Aorta (tissue), 5 donors: ENCODE data around the gene SLITRK6. TPM values are rescaled to one million over a fixed set of nuclear protein-coding genes. Genes with fewer than 3 reads are reported as not detected.

Experiments
- ATAC-seq: fragments of 200-7000 bp; cut with Tn5 transposase; one replicate; pipeline ENCODE4 v1.9.1; 2022; ENCODE audit warnings: moderate library complexity; ENCODE audit not compliant: low FRiP score
- DNase-seq, 2 donors: peaks; one replicate each; pipeline ENCODE4 v3.0.0-alpha.2; 2020
- H3K27ac ChIP-seq, 2 donors: one replicate each; pipeline ENCODE4 v1.5.1; 2013; ENCODE audit warnings: low read length in 2 of 2, mild to moderate bottlenecking in 2 of 2, moderate library complexity in 2 of 2, control low read depth in 1 of 2, inconsistent platforms in 1 of 2, low read depth in 1 of 2
- H3K27me3 ChIP-seq, 2 donors: one replicate each; pipeline ENCODE4 v1.6.1; 2013; ENCODE audit warnings: control low read depth in 1 of 2, low read length in 1 of 2, mild to moderate bottlenecking in 1 of 2, moderate library complexity in 1 of 2; ENCODE audit not compliant: insufficient read depth in 2 of 2, control insufficient read depth in 1 of 2
- H3K36me3 ChIP-seq, 2 donors: one replicate each; pipeline ENCODE4 v1.6.1; 2013; ENCODE audit warnings: control low read depth in 1 of 2, low read length in 1 of 2, mild to moderate bottlenecking in 1 of 2; ENCODE audit not compliant: insufficient read depth in 2 of 2, control insufficient read depth in 1 of 2
- H3K4me1 ChIP-seq, 2 donors: one replicate each; pipeline ENCODE4 v1.6.1; 2013; ENCODE audit warnings: low read length in 2 of 2, control low read depth in 1 of 2, mild to moderate bottlenecking in 1 of 2, moderate library complexity in 1 of 2; ENCODE audit not compliant: insufficient read depth in 2 of 2, control insufficient read depth in 1 of 2
- H3K4me3 ChIP-seq, 2 donors: one replicate each; pipeline ENCODE4 v1.5.1; 2013; ENCODE audit warnings: low read length in 2 of 2, control low read depth in 1 of 2, mild to moderate bottlenecking in 1 of 2
- H3K9me3 ChIP-seq: one replicate; pipeline ENCODE4 v1.6.1; 2013; ENCODE audit warnings: mild to moderate bottlenecking, low read length; ENCODE audit not compliant: control insufficient read depth
- WGBS, 2 donors: extraction: QIAGEN DNeasy Blood & Tissue Kit; methylation state at CpG; one replicate each; pipeline ENCODE4 v1.1.7; 2013; 5-methylcytosine and 5-hydroxymethylcytosine counted together
- intact Hi-C, 2 donors: fragments of 100-400 bp; cut with DNase I; formaldehyde crosslinking; loops; one replicate each; pipeline versions ENCODE4 v1.14.2 to v1.15.0; 2022
- long read RNA-seq, 2 donors: library from polyadenylated mRNA; unstranded; transcript quantifications; one replicate each; pipeline ENCODE4 v2.0.0, GENCODE V29; 2020 to 2021
- polyA plus RNA-seq, 2 donors: library from polyadenylated mRNA; stranded (reverse); fragments of 200-250 nt; gene quantifications; one replicate each; pipeline ENCODE4 v1.2.3, GENCODE V29; 2013
- total RNA-seq, 2 donors: library from RNA; stranded (reverse); fragmentation: NEBNext Ultra II Directional; extraction: Animal tissue kit (Norgen Biotek cat#: 25700); gene quantifications; one replicate each; pipeline ENCODE4 v1.2.1, GENCODE V29; 2021
- donor health status: healthy with polysubstance abuse.
- donor health status: Bipolar disorder and iron deficiency.
- donor health status: DM: no; HTN: no; CAD: no.
- donor health status: DM: no; HTN: no; CAD: no.
- donor health status: DM: yes; HTN: yes; CAD: no.

Gene SLITRK6, protein sequence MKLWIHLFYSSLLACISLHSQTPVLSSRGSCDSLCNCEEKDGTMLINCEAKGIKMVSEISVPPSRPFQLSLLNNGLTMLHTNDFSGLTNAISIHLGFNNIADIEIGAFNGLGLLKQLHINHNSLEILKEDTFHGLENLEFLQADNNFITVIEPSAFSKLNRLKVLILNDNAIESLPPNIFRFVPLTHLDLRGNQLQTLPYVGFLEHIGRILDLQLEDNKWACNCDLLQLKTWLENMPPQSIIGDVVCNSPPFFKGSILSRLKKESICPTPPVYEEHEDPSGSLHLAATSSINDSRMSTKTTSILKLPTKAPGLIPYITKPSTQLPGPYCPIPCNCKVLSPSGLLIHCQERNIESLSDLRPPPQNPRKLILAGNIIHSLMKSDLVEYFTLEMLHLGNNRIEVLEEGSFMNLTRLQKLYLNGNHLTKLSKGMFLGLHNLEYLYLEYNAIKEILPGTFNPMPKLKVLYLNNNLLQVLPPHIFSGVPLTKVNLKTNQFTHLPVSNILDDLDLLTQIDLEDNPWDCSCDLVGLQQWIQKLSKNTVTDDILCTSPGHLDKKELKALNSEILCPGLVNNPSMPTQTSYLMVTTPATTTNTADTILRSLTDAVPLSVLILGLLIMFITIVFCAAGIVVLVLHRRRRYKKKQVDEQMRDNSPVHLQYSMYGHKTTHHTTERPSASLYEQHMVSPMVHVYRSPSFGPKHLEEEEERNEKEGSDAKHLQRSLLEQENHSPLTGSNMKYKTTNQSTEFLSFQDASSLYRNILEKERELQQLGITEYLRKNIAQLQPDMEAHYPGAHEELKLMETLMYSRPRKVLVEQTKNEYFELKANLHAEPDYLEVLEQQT
- total RNA-seq (1 to 10 TPM in 1 of 2 donors, not detected in 1; 1.5 TPM), polyA plus RNA-seq (not detected)
- long read RNA-seq, donor 1 = 0 reads
- long read RNA-seq, donor 2 = 0 reads

DNA sequence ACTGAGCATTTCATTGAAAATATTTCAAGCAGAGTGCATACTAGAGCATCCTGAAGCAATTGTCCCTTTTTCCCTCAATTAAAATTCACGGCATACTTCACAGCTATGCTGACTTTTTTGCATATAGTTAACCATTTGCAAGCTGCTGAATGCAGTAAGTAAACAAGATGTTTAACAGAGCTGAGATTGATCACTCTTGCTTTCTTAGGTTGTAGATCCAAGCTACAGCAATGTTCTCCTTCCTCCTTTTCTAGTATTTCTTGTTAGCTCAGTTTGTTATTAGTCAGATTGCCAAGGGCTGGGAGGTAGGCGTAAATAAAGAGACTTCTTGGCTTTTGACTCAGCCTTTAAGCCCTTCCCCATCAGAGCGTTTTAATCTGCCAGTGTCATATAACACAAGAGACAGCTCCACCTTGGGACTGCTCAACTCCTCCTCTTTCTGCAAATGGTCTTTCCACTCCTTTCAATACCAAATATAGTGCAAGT lies at the start of gene SLITRK6:
TSS of gene SLITRK6 (minus strand) at position 323 of the 486 bp plus-strand sequence. CDS start 2,911 bp downstream, outside the sequence.
- intact Hi-C loops = no loop called here
- Histone ChIP-seq H3K36me3 (no peaks in the 10 kb centered on the region), H3K4me3 (no peak within 1 kb of the TSS), H3K27me3 (no peaks in the 10 kb centered on the region), H3K4me1 (no peaks in the 10 kb centered on the region), H3K27ac (no peak within 1 kb of the TSS), H3K9me3 (no peaks in the 10 kb centered on the region)
- WGBS, 2 donors = 8 to 9% methylated on average over 3 of the region's 3 CpGs
- ATAC-seq (no peak), DNase-seq (no peak)

DNA sequence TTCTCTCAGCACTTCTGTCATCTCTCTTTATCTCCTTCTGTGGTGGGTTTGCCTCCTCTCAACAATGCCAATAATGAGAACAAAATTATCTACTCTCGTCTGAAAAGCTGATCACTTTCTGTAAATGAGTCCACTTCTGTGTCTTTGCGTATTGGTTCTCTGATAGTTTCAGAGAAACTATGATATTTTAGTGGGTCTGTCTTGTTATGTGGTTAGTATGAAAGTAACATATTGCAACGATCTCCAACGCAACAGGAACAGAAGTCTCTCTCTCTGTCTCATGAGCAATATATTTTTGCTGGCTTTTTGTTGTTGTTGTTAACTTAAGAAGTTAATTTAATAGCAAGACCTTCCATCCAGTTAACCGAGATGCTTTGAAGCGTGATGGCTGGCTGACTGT lies 47.8 kb upstream of the SLITRK6 start:
- Histone ChIP-seq H3K36me3 (no peaks in the 10 kb centered on the region), H3K4me1 (no peaks in the 10 kb centered on the region), H3K27me3 (no peaks in the 10 kb centered on the region), H3K4me3 (no peak overlapping the region), H3K9me3 (peaks cover 2% of the 10 kb centered on the region), H3K27ac (no peak overlapping the region)
- 83 to 87% methylated on average over 6 of the region's 6 CpGs for WGBS, 2 donors
- no peak for ATAC-seq
- intact Hi-C loops = no loop called here
- DNase-seq = no peak

DNA sequence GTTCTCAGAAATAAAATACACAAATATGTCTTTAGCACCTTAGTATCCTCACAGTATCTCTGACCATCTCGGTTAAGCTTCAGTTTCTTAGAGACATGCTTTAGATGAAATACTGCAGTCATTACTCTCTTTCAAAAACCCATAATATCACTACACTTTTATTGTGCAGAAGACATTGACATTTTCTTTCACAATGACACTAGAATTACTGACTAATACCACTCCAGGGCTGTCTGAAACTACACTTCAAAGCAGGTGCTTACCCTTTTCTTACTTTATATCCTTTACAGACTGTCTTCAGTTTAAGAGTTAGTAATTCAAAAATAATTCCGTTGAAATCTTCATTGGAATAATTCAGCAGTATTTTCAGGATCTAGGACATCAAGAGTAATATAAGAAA lies 42.2 kb upstream of the SLITRK6 start:
- no peak overlapping the region for H3K27ac ChIP-seq
- no peaks in the 10 kb centered on the region for H3K36me3 ChIP-seq
- no peaks in the 10 kb centered on the region for H3K9me3 ChIP-seq
- intact Hi-C loops = no loop called here
- WGBS, 2 donors = 50 to 61% methylated on average over 2 of the region's 2 CpGs
- H3K4me3 ChIP-seq = no peak overlapping the region
- no peaks in the 10 kb centered on the region for H3K4me1 ChIP-seq
- ATAC-seq (no peak), DNase-seq (no peak)
- no peaks in the 10 kb centered on the region for H3K27me3 ChIP-seq

DNA sequence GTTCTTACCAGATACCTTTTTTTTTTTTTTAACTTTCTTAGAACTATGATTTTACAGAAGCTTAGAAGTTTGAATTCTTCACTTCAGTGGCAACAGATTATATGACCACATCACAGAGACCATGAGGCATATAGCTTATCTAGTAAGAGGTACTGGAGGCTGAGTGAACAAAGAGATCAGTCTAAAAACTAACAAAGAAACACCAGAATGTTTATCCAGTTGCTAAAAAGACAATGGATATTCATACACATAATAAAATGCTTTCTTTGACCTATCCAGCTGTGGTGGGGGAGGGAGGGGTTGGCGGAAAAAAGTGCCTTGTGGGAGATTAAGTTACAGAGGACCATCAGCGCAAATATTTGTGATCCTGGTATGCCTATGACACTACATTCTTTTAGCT lies 34.7 kb upstream of the SLITRK6 start:
- DNase-seq = no peak
- H3K9me3 ChIP-seq = no peaks in the 10 kb centered on the region
- no peak overlapping the region for H3K4me3 ChIP-seq
- intact Hi-C loops = no loop called here
- no peaks in the 10 kb centered on the region for H3K4me1 ChIP-seq
- H3K27ac ChIP-seq = no peak overlapping the region
- H3K27me3 ChIP-seq = no peaks in the 10 kb centered on the region
- ATAC-seq = no peak
- WGBS, 2 donors = 94 to 95% methylated on average over 2 of the region's 2 CpGs
- no peaks in the 10 kb centered on the region for H3K36me3 ChIP-seq

DNA sequence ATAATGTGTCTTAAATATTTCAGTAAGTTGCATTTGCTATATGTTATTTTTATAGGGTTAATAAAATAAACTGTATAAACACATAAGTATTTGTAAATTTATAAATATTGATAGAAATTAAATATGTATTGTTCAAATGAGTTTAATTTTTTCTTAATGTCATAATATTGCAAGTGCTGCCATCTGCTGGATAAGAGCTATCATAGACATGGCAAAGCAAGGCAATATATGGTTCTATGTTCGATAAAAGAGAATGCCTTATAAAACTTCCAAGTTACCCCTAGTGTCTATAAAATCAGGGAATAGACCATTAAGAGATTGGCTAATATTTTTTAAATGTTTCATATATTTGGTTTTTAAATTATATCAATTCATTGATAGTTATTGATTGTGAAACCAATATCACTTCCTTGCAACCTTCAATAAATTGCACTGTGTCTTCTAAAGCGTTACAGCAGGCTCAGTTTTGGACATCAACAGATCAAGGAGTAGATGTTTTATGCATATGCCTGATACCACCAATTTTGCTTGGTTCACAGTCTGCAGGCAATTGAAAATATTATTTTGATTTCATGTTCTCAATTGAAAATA lies 29.0 kb upstream of the SLITRK6 start:
- Histone ChIP-seq H3K27ac (no peak overlapping the region), H3K36me3 (no peaks in the 10 kb centered on the region), H3K27me3 (no peaks in the 10 kb centered on the region), H3K4me1 (no peaks in the 10 kb centered on the region), H3K9me3 (no peaks in the 10 kb centered on the region), H3K4me3 (no peak overlapping the region)
- DNase-seq = no peak
- no peak for ATAC-seq
- intact Hi-C loops = no loop called here
- WGBS, 2 donors = 45 to 55% methylated on average over 2 of the region's 2 CpGs

DNA sequence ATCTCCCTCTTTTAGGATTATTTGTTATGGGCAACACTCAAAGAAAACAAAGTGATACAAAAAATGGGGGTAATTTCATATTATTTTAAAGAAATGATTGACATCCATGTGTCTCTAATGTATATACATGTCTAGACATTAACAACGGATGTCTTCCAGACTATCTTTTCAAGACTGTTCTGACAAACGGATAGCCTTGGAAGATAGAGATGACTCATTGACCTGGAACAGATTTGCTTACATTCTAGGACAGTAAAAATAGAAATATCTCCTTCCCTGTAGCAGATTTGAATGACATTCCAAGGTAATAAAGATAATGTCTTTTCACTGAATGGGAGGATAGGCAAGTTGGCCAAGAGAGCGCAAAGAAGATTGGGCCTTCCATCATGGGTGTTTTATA lies 26.2 kb upstream of the SLITRK6 start:
- Histone ChIP-seq H3K4me1 (no peaks in the 10 kb centered on the region), H3K9me3 (no peaks in the 10 kb centered on the region), H3K36me3 (no peaks in the 10 kb centered on the region), H3K4me3 (no peak overlapping the region), H3K27me3 (no peaks in the 10 kb centered on the region), H3K27ac (no peak overlapping the region)
- 75 to 77% methylated on average over 3 of the region's 3 CpGs for WGBS, 2 donors
- ATAC-seq (no peak), DNase-seq (no peak)
- intact Hi-C loops = no loop called here

DNA sequence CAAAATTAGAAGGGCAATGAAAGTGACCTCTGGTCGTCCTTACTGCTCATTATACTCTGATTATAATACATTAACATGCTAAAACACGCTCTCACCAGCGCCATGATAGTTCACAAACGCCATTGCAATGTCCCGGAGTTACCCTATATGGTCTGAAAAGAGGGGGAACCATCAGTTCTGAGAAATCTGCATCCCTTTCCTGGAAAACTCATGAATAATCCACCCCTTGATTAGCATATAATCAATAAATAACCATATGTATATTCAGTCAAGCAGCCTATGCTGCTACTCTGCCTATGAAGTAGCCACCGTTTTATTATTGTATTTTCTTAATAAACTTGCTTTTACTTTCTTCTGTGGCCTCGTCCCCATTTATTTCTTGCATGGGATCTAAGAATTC lies 24.6 kb upstream of the SLITRK6 start:
- no peak overlapping the region for H3K27ac ChIP-seq
- no peak for ATAC-seq
- WGBS, 2 donors = 88 to 89% methylated on average over 7 of the region's 7 CpGs
- H3K4me3 ChIP-seq = no peak overlapping the region
- H3K4me1 ChIP-seq = no peaks in the 10 kb centered on the region
- intact Hi-C loops = no loop called here
- no peaks in the 10 kb centered on the region for H3K27me3 ChIP-seq
- H3K9me3 ChIP-seq = no peaks in the 10 kb centered on the region
- no peaks in the 10 kb centered on the region for H3K36me3 ChIP-seq
- no peak for DNase-seq

DNA sequence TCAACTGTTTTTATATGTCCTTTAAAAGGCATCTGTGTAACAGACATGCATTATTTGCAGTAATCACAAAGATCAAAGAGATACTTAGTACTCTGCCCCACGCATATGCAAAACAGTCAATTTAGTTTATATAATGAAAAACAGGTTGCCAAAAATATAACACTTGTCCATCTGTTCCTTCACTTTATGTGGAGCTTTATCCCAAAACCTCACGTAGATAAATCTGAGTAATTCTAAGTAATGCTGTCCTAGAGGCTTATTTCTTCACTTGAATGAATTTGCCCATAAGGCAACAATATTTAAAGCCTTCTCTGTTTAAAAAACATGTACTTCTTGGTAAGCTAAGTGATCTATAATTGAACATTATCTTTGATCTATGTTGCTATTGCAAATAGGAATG lies 20.3 kb upstream of the SLITRK6 start:
- Histone ChIP-seq H3K27me3 (no peaks in the 10 kb centered on the region), H3K4me3 (no peak overlapping the region), H3K4me1 (no peaks in the 10 kb centered on the region), H3K9me3 (no peaks in the 10 kb centered on the region), H3K36me3 (no peaks in the 10 kb centered on the region), H3K27ac (no peak overlapping the region)
- intact Hi-C loops = no loop called here
- ATAC-seq (no peak), DNase-seq (no peak)
- 85 to 91% methylated on average over 2 of the region's 2 CpGs for WGBS, 2 donors
